Measurements from ENCODE around the gene P2RY2. TPM values are rescaled to one million over a fixed set of nuclear protein-coding genes. Genes with fewer than 3 reads are reported as not detected.

Gene P2RY2
- total RNA-seq, 2 experiments from 2014 or later = not detected

DNA sequence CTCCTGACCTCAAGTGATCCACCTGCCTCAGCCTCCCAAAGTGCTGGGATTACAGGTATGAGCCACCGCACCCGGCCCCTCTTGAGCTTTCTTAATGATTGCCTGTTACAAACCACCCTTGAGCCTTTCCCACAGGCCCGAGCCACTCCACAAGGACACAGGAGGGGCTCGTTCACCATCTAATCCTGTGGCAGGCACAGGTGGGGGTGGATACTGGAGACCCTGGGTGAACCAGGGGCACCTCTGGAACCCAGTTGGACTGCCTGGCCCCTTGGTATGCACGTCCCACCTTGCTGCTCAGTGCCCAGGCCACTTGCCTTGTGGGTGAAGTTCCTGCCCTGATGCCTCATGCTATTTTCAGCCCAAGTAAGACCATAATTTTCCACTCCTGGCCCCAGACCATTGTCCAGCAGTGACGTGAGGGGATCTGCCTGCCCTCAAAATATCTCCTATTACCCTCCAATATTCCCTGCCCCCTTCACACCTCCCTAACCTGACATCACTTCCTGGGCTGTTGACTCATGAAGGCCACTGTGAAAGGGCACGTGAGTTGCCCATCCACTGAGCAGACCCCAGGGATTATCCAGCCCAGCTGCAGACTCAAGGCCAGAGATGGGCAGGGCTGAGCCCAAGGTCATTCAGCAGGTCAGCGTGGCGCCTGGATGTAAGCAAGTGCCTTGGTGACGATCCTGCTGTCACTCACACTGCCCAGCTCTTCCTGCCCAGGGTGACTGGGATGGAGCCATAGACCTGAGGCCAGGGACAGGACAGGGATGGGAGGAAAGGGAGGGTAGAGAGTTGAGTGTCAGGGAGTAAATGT, 19.6 kb downstream of the P2RY2 start:
- Histone ChIP-seq H3K27ac (ENCODE audit: low read depth, low read length, poor library complexity, severe bottlenecking) (no peak overlapping the region), H3K9me3 (ENCODE audit: low read length) (no peaks in the 10 kb centered on the region), H3K79me2 (ENCODE audit: insufficient read depth, low read depth, low read length) (no peaks in the 10 kb centered on the region), H3K4me2 (ENCODE audit: low read length) (no peak overlapping the region), H3K4me1 (ENCODE audit: insufficient read depth, low read length, poor library complexity, severe bottlenecking) (peaks cover 5% of the 10 kb centered on the region), H3K9me2 (ENCODE audit: insufficient read depth, low read length) (no peaks in the 10 kb centered on the region), H2AFZ (ENCODE audit: low read length) (no peak overlapping the region), H4K20me1 (ENCODE audit: insufficient read depth, low read length) (no peaks in the 10 kb centered on the region), H3K4me3 (ENCODE audit: low read depth, low read length, poor library complexity, severe bottlenecking) (no peak overlapping the region), H3K36me3 (ENCODE audit: insufficient read depth, low read length) (no peaks in the 10 kb centered on the region)
- no TSS peak for BruUV-seq (replicated peaks)
- ChIA-PET CTCF (ENCODE audit: unreplicated experiment) (interaction anchor here (0.6 kb wide), 2 partner anchors 59 to 67 kb away, joined by 3 to 5 read pairs; no protein-coding TSS in a partner anchor), POLR2A (no interaction called here)
- intact Hi-C loops (cut with micrococcal nuclease; ENCODE audit: unreplicated experiment) = loop anchor here (1.0 kb wide), 1 partner anchor 52 kb away; no protein-coding TSS in a partner anchor
- TF ChIP-seq CTCF (conservative IDR thresholded peaks at IDR 0.05; ENCODE audit: low read length) = no peak
- TF ChIP-seq EZH2phosphoT487 (IDR thresholded peaks at IDR 0.05; ENCODE audit: borderline replicate concordance, low read depth, low read length) = no peak
- DNase-seq (ENCODE audit: low spot score) = no peak

DNA sequence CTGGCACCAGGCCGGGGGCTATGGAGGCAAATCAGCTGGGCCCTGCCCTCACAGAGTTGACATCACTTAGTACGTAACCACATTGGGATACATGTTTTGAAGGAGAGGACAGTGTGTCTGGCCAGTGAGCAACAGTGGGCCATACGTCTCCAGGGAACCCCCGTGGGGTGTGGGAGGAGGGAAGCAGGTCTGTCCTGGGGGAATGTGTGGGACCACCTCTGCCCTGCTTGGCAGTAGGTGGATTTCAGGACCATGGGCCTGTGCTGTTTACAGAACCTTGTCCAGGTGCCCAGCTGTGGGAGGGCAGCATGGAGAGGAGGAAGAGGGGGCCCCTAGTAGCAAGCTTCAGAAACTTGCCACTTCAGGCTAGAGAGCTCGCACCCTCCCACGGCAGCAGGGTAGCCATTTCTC, 21.0 kb downstream of the P2RY2 start:
- Histone ChIP-seq H3K36me3 (ENCODE audit: insufficient read depth, low read length) (no peaks in the 10 kb centered on the region), H3K4me2 (ENCODE audit: low read length) (no peak overlapping the region), H4K20me1 (ENCODE audit: insufficient read depth, low read length) (no peaks in the 10 kb centered on the region), H3K4me3 (ENCODE audit: low read depth, low read length, poor library complexity, severe bottlenecking) (no peak overlapping the region), H3K27ac (ENCODE audit: low read depth, low read length, poor library complexity, severe bottlenecking) (no peak overlapping the region), H3K4me1 (ENCODE audit: insufficient read depth, low read length, poor library complexity, severe bottlenecking) (peaks cover 5% of the 10 kb centered on the region), H3K9me2 (ENCODE audit: insufficient read depth, low read length) (no peaks in the 10 kb centered on the region), H3K9me3 (ENCODE audit: low read length) (no peaks in the 10 kb centered on the region), H3K79me2 (ENCODE audit: insufficient read depth, low read depth, low read length) (no peaks in the 10 kb centered on the region), H2AFZ (ENCODE audit: low read length) (no peak overlapping the region)
- BruUV-seq (replicated peaks) = no TSS peak
- TF ChIP-seq EZH2phosphoT487 (IDR thresholded peaks at IDR 0.05; ENCODE audit: borderline replicate concordance, low read depth, low read length) (no peak), CTCF (conservative IDR thresholded peaks at IDR 0.05; ENCODE audit: low read length) (no peak)
- ChIA-PET CTCF (ENCODE audit: unreplicated experiment) (no interaction called here), POLR2A (no interaction called here)
- no peak for DNase-seq (ENCODE audit: low spot score)
- intact Hi-C loops (cut with micrococcal nuclease; ENCODE audit: unreplicated experiment) = no loop called here

DNA sequence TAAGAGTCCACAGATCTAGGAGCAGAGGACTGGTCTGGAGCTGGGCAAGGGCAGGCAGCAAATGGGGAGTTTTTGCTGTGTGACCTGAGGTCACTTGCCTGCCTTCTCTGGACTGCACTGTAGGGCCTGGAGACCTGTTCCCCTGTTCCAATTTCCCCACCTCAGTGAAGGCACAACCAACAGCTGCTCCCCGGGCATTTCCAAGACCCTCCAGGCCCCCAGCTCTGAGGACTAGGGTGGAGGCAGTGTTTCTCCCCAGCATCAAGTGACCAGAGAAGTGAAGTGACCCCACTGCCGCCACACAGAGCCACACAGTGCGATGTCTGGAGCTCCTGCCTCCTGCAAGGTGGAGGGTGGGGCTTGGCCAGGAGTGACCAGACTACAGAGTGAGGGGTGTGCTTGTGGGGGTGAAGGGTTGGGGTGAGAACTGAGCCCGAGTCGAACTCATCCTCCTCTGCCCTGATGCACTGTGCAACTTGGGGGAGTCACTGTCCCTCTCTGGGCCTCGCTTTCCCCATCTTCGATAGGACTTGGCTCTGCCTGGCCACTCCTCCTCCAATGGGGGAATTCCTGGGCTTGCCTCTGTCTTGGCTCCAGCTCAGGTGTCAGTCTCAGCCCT, 21.6 kb downstream of the P2RY2 start:
- no TSS peak for BruUV-seq (replicated peaks)
- DNase-seq (ENCODE audit: low spot score) = no peak
- H2AFZ ChIP-seq (ENCODE audit: low read length) = no peak overlapping the region
- TF ChIP-seq CTCF (conservative IDR thresholded peaks at IDR 0.05; ENCODE audit: low read length) (no peak), EZH2phosphoT487 (IDR thresholded peaks at IDR 0.05; ENCODE audit: borderline replicate concordance, low read depth, low read length) (no peak)
- peaks cover 5% of the 10 kb centered on the region for H3K4me1 ChIP-seq (ENCODE audit: insufficient read depth, low read length, poor library complexity, severe bottlenecking)
- H3K36me3 ChIP-seq (ENCODE audit: insufficient read depth, low read length) = no peaks in the 10 kb centered on the region
- intact Hi-C loops (cut with micrococcal nuclease; ENCODE audit: unreplicated experiment) = loop anchor here (5.0 kb wide), 1 partner anchor 427 kb away; the partner anchor contains the start of gene ATG16L2
- H3K9me2 ChIP-seq (ENCODE audit: insufficient read depth, low read length) = no peaks in the 10 kb centered on the region
- H3K4me2 ChIP-seq (ENCODE audit: low read length) = no peak overlapping the region
- H3K4me3 ChIP-seq (ENCODE audit: low read depth, low read length, poor library complexity, severe bottlenecking) = no peak overlapping the region
- H3K9me3 ChIP-seq (ENCODE audit: low read length) = no peaks in the 10 kb centered on the region
- ChIA-PET CTCF (ENCODE audit: unreplicated experiment) (no interaction called here), POLR2A (no interaction called here)
- no peaks in the 10 kb centered on the region for H3K79me2 ChIP-seq (ENCODE audit: insufficient read depth, low read depth, low read length)
- no peak overlapping the region for H3K27ac ChIP-seq (ENCODE audit: low read depth, low read length, poor library complexity, severe bottlenecking)
- no peaks in the 10 kb centered on the region for H4K20me1 ChIP-seq (ENCODE audit: insufficient read depth, low read length)

All from OCI-LY7 (cell line).